ENCODE results near the gene ATP1B4.

ATP1B4 gene

DNA sequence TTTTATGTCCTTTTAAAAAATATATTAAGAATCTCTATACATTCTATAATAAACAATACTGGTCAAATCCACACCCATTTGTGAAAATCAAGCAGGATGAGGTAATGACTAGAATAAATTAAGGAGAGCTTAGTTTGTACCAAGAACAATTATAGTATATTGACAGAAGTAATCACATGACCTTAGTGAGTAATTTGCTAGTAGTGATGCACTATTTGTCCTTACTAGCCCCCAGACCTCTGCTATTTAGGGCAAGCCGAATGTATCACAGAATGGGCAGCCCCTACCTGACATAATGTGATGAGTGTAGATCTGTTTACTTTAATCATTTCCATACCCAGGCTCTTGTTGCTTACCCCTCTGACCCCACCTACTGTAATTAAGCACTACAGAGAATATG is 15.8 kb downstream of the ATP1B4 start:
- ATAC-seq = no peak

DNA sequence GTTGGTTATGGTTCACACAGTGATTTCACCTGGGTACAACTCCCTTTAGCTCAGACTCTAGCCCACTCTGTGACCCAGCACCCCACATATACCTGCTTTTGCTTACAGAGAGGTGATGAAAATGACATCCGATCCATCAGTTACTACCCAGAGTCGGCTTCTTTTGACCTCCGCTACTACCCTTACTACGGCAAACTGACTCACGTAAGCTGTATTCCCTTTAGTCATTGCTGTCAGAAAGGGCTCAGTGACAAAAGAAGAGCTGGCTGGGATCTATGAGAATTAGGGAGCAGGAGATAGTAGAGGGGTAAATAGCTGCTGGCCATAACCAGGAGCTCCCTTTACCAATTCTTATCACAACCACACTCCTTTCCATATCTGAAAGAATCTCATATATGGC is 16.7 kb downstream of the ATP1B4 start:
- no peak for ATAC-seq

DNA sequence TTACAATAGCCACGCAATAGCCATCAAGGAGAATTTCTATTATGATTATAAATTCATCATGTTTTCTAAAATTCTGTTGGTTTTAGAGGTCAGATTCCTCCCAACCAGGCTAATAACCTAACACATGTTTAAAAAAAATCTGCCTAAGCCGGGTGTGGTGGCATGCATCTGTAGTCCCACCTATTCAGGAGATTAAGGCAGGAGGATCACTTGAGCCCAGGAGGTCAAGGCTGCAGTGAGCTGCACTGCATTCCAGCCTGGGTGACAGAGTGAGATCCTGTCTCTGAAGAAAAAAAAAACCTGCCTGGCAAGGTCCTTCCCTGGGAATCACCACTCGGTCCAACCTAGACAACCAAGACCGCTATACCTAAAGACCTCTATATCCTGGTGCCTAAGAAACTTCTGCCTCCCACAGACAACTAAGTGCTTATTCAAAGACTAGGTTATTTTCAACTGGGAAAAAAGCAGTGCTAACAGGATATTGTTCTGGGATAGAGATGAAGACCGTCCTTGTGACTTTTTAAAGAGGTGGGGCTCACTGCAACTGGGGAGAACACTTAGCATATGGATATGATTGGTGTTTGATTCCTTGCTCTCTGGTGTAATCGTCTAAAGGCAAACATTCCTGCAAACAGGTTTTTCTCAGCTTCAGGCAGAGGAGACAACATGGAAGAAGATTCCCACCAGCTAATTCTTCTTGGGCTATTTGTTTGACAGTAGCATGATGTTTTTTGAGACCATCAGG is 18.2 kb downstream of the ATP1B4 start:
- no peak for ATAC-seq

DNA sequence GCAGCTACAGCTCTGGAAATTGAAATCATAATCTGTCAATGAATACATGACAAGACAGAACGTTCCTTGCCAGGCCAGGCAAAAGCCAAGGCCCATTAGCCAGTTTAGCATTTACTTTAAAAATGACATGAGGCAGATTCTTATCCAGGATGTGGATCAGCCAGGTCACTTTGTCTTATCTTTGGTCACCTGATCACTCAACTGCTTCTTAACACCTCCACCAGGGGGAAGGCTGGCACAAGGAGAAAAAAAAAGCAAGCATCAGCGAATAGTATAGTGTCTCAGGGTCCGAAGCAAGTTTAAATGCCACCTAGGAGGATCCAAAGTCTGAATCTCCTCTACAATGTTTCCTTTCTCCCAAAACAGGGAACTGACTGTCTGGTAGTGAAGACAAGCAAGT is 18.8 kb downstream of the ATP1B4 start:
- ATAC-seq = peak in 1 of 2 donors; percentile 24

DNA sequence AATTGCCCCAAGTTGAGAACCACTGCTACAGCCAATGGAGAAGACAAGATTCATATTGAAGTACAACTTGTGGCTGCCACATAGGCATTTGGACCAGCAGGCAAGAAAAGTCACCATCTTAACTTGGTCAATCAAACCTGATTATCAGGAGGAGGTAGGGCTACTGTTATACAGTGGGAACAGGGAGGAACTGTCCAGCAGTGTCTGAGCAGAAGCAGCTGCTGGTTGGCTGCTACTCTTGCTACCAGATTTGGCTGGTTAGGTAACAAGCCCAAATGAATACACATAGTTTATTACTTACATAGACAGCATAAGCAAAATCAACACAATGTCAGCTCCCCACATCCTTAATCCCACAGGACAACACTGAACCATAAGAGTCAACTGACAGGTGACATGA is 39.4 kb downstream of the ATP1B4 start:
- no peak for ATAC-seq

DNA sequence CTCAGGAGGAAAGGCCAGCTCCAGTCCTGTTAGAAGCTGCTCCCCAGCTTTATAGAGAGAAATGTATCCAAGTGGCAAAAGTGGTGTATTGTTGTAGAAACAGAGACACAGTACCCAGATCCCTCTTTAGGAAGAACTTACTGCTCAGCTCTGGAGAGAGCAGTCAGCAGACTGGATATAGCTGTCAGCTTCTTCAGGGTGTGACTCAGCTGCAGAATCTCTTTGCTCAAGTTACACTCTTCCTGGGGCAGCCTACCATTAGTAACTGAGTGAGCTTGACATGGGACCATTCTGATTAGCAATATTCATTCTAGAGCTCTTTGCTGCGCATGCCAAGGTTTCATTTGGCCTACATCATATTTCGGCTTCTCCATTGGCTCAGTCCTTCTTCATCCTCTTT is 40.5 kb downstream of the ATP1B4 start:
- ATAC-seq = no peak

DNA sequence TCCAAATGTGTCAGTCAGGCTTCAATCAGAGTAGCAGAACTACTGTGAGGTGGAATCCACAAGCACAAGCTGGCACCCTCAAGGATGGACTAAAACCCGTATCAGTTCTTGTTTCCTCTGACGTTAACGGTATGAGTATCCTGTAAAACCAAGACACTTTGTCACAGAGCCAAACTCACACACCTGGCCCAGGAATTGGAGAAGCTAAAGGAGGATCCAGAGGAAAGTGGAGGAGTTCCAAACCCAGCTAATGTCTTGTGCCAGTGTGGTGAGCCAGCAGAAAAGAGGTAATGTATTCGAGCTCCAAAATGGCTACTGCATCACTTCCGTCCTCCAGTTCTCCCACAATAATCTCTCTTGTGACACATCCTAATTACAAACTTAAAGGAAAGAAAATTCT is 44.7 kb downstream of the ATP1B4 start:
- no peak for ATAC-seq

DNA sequence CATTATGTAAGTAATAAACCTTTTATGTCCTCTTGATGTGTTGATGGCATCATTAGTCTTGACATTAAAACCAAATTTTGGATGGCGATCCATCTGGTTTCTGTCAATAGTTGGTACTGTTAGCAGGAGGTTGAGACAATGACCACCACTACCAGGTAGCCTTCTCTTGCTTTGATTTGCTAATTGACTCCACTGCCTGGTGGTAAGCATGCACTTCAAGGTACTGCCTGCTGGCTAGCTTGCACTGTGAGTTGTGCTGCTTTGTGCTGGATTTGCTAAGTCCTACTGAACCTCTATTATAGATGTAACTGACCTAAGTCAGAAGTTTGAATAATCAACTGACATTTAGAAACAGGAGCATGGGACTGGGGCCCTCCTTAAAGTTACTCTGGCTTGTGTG is 46.3 kb downstream of the ATP1B4 start:
- ATAC-seq = no peak

DNA sequence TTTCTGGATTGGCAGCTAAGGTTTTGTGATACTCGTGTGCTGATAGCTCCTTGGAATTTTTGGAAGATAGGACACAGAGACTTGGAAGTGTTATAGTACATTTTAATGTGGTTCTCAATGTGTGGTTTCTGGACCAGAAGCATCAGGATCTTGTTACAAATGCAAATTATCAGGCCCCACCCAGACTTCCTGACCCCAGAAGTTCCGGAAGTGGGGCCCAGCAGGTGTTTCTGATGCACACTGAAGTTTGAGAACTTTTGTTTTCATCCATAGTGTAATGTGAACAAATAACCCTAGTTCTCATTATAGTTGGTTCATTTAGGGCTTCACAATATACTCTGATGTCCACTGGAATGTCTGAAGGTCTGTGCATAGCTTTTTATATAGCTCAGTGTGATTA is 57.6 kb downstream of the ATP1B4 start:
- ATAC-seq = no peak

DNA sequence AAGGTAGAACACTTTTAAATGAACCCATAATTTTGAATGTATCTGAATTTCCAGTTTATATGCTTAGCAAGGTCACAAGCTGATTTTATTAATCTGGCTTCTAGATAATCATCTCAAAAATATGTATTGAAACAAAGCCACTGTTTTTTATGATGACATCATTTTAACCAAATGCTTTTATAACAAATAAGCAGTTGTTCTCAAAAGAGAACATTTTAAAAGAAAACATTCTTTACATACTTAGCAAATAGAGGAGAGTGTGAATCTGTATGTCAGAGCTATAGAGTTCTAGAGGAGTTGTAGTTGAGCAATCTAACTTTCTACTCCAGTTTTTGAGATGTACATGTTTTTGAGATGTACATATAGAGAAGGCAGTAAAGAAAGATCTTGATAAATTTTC is 64.7 kb downstream of the ATP1B4 start:
- ATAC-seq = no peak

DNA sequence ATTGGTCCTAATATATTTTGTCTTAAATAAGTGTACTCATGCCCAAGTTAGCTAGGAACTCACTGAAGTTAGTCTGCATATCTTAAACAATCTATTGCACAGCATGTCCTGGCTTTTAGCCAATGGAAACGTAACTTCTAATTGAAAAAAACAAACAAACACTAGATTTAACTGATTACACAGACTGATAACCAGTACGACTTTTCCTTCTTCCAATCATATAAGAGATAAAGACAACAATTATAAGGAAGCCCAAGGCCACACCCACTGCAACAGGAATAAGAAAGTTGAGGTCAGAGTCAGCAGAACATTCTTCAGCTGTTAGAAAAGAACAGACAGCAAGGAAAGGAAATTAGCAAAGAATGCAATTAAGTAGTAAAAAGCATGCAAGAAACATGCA is 66.4 kb downstream of the ATP1B4 start:
- ATAC-seq = no peak

DNA sequence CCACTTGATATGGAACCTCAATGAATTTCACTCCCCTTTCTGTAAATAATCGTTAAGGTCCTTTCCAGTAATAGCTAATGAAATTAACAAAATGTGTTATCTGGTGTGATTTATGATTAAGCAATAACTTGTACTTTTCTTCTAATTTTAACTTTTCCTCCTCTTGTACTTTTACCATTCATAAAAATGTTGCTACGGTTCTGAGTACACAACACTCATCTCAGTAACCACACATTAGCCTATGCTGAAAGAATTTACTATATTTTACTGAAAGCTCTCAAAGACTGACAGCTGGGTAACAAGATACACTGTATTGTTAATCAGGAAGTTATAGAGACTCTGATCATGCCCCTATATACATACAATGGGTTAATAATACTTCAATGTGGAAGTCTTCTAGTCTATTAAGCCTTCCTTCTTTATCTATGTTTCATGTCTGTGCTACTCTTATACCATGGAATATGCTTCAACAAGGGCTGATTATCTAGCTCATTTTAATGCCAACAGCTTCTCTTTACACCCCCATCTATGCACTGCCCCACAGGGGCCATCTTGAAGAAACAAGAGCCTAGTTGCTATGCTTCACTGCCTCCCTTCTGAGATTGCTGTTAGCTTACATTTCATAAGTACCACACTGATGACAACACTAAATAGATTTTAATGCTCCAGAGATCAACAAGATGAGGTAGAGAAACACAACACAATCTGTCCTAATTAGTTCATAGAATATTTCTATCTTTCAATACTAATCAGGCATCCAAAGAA is 68.1 kb downstream of the ATP1B4 start:
- ATAC-seq = peak in 1 of 2 donors; percentile 64
